Neural cell (in vitro differentiated cells): Measurements from ENCODE around the gene AKT1. TPM values are rescaled to one million over a fixed set of nuclear protein-coding genes. Genes with fewer than 3 reads are reported as not detected.

Experiments
- H2AFZ ChIP-seq: fragments of 200-600, 300-800 bp; sonication (generic), shearing (Covaris generic); 2 replicates; pipeline ENCODE4 v1.6.0; 2014; ENCODE audit warnings: low read depth, mild to moderate bottlenecking, antibody characterized with exemption, low read length, moderate library complexity
- H3F3A ChIP-seq: fragments of 200-600 bp; shearing (Covaris generic); 2 replicates; pipeline ENCODE4 v1.6.1; 2016; ENCODE audit warnings: mild to moderate bottlenecking, moderate library complexity, mixed read lengths, antibody characterized with exemption, low read length; ENCODE audit not compliant: insufficient read depth, poor library complexity, severe bottlenecking
- H3K27ac ChIP-seq: fragments of 200-600, 300-800 bp; sonication (generic), shearing (Covaris generic); 2 replicates; pipeline ENCODE4 v1.5.1; 2014; ENCODE audit warnings: mild to moderate bottlenecking, low read length, moderate library complexity
- H3K27me3 ChIP-seq: fragments of 300-800, 200-600 bp; sonication (generic), shearing (Covaris generic); 2 replicates; pipeline ENCODE4 v1.6.0; 2014; ENCODE audit warnings: mild to moderate bottlenecking, low read depth, low read length, moderate library complexity; ENCODE audit not compliant: insufficient read depth
- H3K36me3 ChIP-seq: fragments of 300-800, 200-600 bp; sonication (generic), shearing (Covaris generic); 2 replicates; pipeline ENCODE4 v1.5.1; 2014; ENCODE audit warnings: mild to moderate bottlenecking, antibody characterized with exemption, low read length, moderate library complexity; ENCODE audit not compliant: insufficient read depth
- H3K4me2 ChIP-seq: fragments of 300-800, 200-600 bp; sonication (generic), shearing (Covaris generic); 2 replicates; pipeline ENCODE4 v1.6.0; 2014; ENCODE audit warnings: mild to moderate bottlenecking, low read length
- H3K4me3 ChIP-seq: fragments of 300-800, 200-600 bp; sonication (generic), shearing (Covaris generic); 2 replicates; pipeline ENCODE4 v1.5.1; 2014; ENCODE audit warnings: mild to moderate bottlenecking, low read length, moderate library complexity
- H3K79me2 ChIP-seq: fragments of 200-600 bp; shearing (Covaris generic); replicated peaks from 2 replicates; pipeline ENCODE4 v1.6.0; 2014; ENCODE audit warnings: mild to moderate bottlenecking, low read length, moderate library complexity; ENCODE audit not compliant: insufficient read depth
- H3K9ac ChIP-seq: fragments of 300-800, 200-600 bp; sonication (generic), shearing (Covaris generic); 2 replicates; pipeline ENCODE4 v1.6.1; 2016; ENCODE audit warnings: mild to moderate bottlenecking, low read length, mixed read lengths
- H3K9me2 ChIP-seq: fragments of 200-600 bp; shearing (Covaris generic); 2 replicates; pipeline ENCODE4 v1.6.1; 2016; ENCODE audit warnings: mild to moderate bottlenecking, low read length, mixed read lengths; ENCODE audit not compliant: insufficient read depth
- H3K9me3 ChIP-seq: fragments of 200-600, 300-800 bp; sonication (generic), shearing (Covaris generic); 2 replicates; pipeline ENCODE4 v1.6.1; 2016; ENCODE audit warnings: mild to moderate bottlenecking, mixed run types, low read length, moderate library complexity, mixed read lengths
- H4K20me1 ChIP-seq: fragments of 200-600 bp; shearing (Covaris generic); 2 replicates; pipeline ENCODE4 v1.6.1; 2016; ENCODE audit warnings: mild to moderate bottlenecking, mixed run types; ENCODE audit not compliant: insufficient read depth
- EP300 ChIP-seq: fragments of 450-650 bp; conservative IDR thresholded peaks from 2 replicates; pipeline ENCODE4 v1.6.1; 2014; ENCODE audit warnings: antibody characterized with exemption, mild to moderate bottlenecking, moderate library complexity; ENCODE audit not compliant: poor library complexity, severe bottlenecking
- EZH2 ChIP-seq: fragments of 200-600, 300-800 bp; shearing (Covaris generic), sonication (generic); IDR thresholded peaks from 2 replicates; pipeline ENCODE4 v1.6.1; 2014; ENCODE audit warnings: antibody characterized with exemption, low read length, borderline replicate concordance, mild to moderate bottlenecking; ENCODE audit not compliant: insufficient read depth, poor library complexity, severe bottlenecking
- MXI1 ChIP-seq: fragments of 450-650 bp; conservative IDR thresholded peaks from 2 replicates; pipeline ENCODE4 v1.6.1; 2014; ENCODE audit warnings: antibody characterized with exemption, mild to moderate bottlenecking; ENCODE audit not compliant: poor library complexity, severe bottlenecking
- POLR2AphosphoS5 ChIP-seq: IDR thresholded peaks from 2 replicates; pipeline ENCODE4 v1.6.1; 2012
- RAD21 ChIP-seq: fragments of 450-650 bp; conservative IDR thresholded peaks from 2 replicates; pipeline ENCODE4 v1.6.1; 2014; ENCODE audit warnings: antibody characterized with exemption, mild to moderate bottlenecking, moderate library complexity
- SMC3 ChIP-seq: fragments of 450-650 bp; conservative IDR thresholded peaks from 2 replicates; pipeline ENCODE4 v1.6.1; 2014; ENCODE audit warnings: antibody characterized with exemption, mild to moderate bottlenecking, moderate library complexity; ENCODE audit not compliant: poor library complexity
- TAF1 ChIP-seq: IDR thresholded peaks from 2 replicates; pipeline ENCODE4 v1.6.1; 2012; ENCODE audit warnings: low read depth
- polyA plus RNA-seq: library from polyadenylated mRNA; depleted of rRNA; stranded (reverse); fragments of >200 nt; gene quantifications from 2 replicates; pipeline ENCODE4 v1.2.3, GENCODE V29; 2014
- TF ChIP-seq, protein P1 (sequence below): IDR thresholded peaks from 2 replicates; pipeline ENCODE4 v1.6.1; 2012; ENCODE audit warnings: borderline replicate concordance
- TF ChIP-seq, protein P2 (sequence below): fragments of 450-650 bp; IDR thresholded peaks from 2 replicates; pipeline ENCODE4 v1.5.1; 2014; ENCODE audit warnings: antibody characterized with exemption, mild to moderate bottlenecking, moderate library complexity; ENCODE audit not compliant: poor library complexity, severe bottlenecking

The AKT1 gene
- polyA plus RNA-seq, 1 donor from 2014 or later = 159 TPM

DNA sequence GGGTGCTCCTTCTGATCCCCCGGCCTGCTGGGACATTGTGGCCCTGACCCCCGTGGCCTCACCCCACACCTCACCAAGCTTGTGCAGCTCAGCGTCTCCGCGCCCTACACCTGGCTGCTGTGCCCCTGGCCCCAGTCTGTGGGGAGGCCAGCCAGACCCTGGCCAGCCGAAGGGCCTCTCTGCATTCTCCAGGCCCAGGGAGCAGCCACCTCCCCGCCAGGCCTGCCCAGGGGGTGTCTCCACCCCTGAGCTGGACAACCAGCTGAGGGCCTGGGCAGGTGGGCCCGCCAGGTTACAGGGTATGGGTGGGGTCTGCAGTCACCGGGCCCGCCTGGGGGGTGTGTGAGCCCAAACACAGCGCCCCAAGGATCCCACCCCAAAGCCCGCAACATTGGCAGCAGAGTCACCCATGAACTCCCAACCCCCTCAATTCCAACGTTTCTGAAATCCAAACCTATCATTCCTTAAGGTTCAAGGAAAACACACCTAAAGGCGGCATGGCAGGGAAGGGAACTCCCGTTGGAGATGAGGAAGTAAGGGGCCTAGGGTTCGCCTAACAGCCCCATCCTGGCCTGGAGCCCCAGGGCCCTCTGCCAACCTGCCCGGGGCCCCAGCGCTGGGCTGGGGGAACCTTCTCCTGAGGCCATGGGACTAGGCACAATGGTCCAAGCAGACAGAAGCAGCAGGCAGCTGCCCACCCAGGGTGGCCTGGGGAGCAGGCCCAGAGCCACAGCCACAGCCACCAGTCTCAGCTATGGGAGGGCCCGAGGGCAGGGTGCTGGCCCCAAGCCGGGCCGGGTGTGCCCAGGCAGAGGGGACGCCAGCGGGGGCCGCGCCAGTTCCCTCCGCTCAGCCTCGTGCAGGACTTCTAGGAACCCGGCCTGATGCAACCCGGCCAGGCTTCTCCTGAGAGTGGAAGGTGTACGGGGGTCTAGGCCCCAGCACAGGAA lies 8.5 kb downstream of the AKT1 start:
- Histone ChIP-seq H3K79me2 (no peaks in the 10 kb centered on the region), H4K20me1 (no peaks in the 10 kb centered on the region), H3K27ac (no peak overlapping the region), H3F3A (no peaks in the 10 kb centered on the region), H3K4me2 (no peak overlapping the region), H3K4me3 (no peak overlapping the region), H3K9me2 (no peaks in the 10 kb centered on the region), H3K36me3 (no peaks in the 10 kb centered on the region), H3K9ac (no peak overlapping the region), H2AFZ (no peak overlapping the region), H3K27me3 (no peaks in the 10 kb centered on the region), H3K9me3 (no peaks in the 10 kb centered on the region)
- TF ChIP-seq SMC3 = no peak
- TF ChIP-seq, protein P1, sequence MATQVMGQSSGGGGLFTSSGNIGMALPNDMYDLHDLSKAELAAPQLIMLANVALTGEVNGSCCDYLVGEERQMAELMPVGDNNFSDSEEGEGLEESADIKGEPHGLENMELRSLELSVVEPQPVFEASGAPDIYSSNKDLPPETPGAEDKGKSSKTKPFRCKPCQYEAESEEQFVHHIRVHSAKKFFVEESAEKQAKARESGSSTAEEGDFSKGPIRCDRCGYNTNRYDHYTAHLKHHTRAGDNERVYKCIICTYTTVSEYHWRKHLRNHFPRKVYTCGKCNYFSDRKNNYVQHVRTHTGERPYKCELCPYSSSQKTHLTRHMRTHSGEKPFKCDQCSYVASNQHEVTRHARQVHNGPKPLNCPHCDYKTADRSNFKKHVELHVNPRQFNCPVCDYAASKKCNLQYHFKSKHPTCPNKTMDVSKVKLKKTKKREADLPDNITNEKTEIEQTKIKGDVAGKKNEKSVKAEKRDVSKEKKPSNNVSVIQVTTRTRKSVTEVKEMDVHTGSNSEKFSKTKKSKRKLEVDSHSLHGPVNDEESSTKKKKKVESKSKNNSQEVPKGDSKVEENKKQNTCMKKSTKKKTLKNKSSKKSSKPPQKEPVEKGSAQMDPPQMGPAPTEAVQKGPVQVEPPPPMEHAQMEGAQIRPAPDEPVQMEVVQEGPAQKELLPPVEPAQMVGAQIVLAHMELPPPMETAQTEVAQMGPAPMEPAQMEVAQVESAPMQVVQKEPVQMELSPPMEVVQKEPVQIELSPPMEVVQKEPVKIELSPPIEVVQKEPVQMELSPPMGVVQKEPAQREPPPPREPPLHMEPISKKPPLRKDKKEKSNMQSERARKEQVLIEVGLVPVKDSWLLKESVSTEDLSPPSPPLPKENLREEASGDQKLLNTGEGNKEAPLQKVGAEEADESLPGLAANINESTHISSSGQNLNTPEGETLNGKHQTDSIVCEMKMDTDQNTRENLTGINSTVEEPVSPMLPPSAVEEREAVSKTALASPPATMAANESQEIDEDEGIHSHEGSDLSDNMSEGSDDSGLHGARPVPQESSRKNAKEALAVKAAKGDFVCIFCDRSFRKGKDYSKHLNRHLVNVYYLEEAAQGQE = no peak
- no peak for TF ChIP-seq POLR2AphosphoS5
- TF ChIP-seq, protein P2, sequence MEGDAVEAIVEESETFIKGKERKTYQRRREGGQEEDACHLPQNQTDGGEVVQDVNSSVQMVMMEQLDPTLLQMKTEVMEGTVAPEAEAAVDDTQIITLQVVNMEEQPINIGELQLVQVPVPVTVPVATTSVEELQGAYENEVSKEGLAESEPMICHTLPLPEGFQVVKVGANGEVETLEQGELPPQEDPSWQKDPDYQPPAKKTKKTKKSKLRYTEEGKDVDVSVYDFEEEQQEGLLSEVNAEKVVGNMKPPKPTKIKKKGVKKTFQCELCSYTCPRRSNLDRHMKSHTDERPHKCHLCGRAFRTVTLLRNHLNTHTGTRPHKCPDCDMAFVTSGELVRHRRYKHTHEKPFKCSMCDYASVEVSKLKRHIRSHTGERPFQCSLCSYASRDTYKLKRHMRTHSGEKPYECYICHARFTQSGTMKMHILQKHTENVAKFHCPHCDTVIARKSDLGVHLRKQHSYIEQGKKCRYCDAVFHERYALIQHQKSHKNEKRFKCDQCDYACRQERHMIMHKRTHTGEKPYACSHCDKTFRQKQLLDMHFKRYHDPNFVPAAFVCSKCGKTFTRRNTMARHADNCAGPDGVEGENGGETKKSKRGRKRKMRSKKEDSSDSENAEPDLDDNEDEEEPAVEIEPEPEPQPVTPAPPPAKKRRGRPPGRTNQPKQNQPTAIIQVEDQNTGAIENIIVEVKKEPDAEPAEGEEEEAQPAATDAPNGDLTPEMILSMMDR = no peak

DNA sequence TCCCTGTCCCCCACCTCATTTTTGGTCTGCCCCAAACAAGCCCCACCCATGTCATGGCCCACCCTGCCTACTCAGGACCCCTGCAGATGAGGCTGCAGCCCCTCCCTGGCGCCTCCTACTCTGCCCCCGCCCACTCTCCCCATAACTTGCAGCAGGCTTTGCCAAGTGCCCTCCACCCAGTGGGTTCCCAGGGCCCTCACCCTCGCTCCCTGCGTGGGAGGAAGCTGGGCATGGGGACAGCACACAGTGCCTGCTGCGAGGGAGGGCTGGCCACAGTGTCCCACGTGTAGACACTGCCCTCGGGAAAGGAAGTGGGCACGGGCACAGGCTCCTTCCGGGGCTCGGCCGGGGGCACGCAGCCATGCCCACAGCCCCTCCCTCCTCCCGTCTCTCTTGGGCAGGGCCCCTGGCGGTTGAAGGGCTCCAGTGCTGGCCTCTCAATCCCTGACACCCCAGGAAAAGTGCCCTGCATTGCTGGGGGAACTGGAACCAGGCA lies 9.4 kb downstream of the AKT1 start:
- Histone ChIP-seq H3K79me2 (no peaks in the 10 kb centered on the region), H3K36me3 (no peaks in the 10 kb centered on the region)

More for the DNA sequence above, 9.4 kb downstream of the AKT1 start:
- Histone ChIP-seq H3F3A (no peaks in the 10 kb centered on the region), H2AFZ (no peak overlapping the region), H3K4me3 (no peak overlapping the region), H3K27me3 (no peaks in the 10 kb centered on the region), H3K9ac (no peak overlapping the region), H3K27ac (no peak overlapping the region), H3K4me2 (no peak overlapping the region), H4K20me1 (no peaks in the 10 kb centered on the region), H3K9me2 (no peaks in the 10 kb centered on the region), H3K9me3 (no peaks in the 10 kb centered on the region)
- TF ChIP-seq EP300 (no peak), TAF1 (no peak), POLR2AphosphoS5 (no peak), EZH2 (no peak), RAD21 (no peak), SMC3 (no peak), MXI1 (no peak)
- TF ChIP-seq, protein P2 = no peak
- TF ChIP-seq, protein P1 = no peak
